ENCODE results near the gene SLC24A5.

The SLC24A5 gene

DNA sequence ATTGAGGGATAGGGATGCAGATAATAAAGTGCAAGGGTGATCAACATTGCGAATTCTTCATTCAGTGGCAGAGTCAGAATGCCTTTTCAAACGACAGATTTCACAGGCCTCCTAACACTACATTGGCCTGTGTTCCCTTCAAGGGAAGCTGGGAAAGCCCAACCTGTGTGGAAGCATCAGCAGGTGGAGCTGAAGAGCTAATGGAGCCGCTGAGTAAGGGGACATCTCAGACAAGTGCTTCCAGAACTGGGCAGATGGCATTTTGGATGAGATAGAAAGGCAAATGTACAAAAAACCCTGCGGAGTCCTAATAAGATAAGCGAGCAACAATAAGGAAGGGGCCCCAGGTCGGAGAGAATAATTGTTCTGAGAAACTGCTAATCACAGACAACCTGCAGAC, 8.5 kb upstream of the SLC24A5 start:
- DNase-seq (ENCODE audit: low read depth) = no peak

DNA sequence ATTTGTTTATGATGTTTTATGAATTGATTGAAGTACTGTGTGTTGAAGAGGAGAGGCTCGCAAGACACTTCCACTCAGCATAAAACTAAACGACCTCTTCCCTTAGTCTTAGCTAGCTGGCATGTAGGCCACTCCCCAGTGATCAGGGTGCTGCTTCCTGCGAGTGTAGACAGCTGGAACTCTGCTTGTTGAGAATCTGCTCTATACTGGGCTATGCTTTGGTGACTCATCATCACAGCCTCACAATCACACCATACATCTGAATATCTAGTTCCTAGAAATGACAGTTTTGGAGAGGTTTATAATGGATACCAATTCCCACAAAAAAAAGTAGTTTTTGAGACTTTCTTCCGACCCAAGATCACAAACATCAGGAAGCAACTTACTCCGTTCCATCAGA, 1.5 kb upstream of the SLC24A5 start:
- DNase-seq (ENCODE audit: low read depth) = no peak

DNA sequence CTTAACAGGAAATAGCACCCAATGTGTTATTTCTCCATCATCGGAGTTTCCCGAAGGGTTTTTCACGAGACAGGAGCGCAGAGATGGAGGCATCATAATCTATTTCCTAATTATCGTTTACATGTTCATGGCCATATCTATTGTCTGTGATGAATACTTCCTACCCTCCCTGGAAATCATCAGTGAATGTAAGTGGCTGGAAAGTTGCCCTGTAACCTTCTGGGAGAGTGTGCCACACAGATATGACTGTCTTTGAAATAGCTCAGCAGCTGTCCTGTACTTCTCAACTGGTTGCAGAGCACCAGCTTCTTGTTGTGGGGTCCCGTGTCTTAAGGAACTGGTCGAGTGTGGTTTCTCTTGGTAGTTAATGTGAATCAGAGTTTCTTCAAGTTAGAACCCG, 1.1 kb downstream of the SLC24A5 start:
- DNase-seq (ENCODE audit: low read depth) = no peak

DNA sequence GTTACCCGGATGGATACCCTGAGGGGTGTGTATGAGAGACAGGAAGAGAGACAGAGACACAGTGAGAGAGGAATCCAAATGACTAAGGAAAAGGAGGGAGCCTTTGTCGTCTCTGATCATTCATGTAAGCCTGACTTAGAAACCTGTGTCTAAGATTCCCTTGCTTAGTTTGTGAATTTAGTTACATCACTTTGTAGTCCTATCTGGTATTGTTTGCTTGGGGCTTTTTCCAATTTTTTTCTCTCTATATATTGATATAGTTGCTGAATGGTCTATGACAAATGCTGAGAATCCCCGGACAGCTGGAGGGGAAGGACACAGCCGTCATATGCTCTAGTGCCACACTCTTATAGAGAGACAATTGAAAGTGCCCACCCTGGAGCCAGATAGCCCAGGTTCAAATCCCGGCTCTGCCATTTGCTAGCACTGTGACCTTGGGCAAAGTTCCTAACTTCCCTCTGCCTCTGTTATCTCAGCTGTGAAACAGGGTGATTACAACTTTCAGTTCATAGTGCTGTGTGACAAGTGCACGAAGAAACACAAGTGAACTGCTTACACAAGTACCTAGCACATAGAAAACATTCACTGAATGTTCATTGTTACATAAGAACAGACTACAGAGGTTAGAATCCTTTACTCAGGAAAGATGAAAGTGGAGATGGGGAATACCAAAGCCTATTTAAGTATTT, 6.0 kb downstream of the SLC24A5 start:
- DNase-seq (ENCODE audit: low read depth) = no peak

DNA sequence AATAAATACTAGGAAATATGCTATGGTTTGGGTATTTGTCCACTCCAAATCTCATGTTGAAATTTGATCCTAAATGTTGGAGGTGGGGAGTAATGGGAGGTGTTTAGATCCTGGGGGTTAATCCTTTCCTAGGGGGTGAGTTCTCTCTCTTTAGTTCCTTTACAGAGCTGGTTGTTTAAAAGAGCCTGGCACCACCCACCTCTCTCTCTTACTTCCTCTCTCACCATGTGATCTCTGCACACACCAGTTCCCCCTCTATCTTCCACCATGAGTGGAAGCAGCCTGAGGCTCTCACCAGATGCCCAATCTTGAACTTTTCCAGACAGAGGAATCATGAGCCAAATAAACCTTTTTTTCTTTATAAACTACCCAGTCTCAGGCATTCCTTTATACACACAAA, 10.5 kb downstream of the SLC24A5 start:
- no peak for DNase-seq (ENCODE audit: low read depth)

DNA sequence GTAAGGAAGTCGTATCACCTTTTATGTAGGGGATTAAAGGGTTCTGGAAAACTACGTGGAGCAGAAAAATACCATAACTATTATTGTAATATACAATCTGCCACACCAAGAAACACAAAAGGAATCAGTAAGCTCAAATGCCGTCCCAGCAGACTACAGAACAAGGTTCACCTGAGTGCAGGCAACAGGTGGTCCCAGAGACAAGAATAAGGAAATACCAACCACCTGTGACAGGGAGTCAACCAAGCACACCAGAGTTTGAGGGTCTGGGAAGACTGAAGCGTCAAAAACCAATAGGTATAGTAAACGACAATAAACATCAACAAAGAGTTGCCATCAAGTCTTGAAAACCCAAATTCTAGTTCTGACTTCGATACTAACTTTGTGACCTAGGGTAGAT, 12.1 kb downstream of the SLC24A5 start:
- DNase-seq (ENCODE audit: low read depth) = no peak

DNA sequence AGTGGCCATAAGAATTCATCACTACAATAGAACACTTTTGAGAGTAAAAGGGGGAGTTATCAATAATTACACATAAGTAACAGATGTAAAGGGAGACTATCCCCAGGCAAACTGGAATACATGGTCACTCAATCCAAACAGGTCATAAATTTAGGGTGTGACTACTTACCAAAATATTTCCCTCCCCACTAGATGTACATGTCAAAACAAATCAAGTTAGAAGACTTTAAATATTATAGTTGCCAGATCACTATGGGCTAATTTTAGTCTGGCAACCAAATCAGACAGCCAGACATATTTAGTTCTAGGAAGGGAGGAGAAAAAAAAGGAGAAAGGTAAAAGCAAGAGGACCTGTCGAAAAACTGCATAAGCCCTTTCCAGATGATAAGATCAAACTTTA, 23.1 kb downstream of the SLC24A5 start:
- DNase-seq (ENCODE audit: low read depth) = no peak

DNA sequence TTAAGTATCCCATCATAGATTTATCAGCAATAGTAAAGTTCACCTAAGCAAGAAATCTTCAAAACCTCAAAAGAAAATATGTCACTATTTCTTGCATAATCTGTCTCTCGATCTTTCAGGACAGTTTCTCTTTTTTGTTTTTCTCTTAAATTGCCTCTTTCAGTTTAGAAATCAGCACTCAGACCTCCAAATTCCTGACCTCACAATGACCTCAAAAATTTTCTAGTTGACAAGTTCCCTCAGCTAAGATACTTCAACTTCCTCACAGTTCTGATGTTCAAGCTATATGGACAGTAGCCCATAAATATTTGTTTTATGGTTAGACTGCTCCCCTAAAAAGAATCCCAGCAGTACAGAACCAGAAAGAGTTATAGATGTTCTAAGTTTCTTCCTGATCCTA, 24.1 kb downstream of the SLC24A5 start:
- no peak for DNase-seq (ENCODE audit: low read depth)

DNA sequence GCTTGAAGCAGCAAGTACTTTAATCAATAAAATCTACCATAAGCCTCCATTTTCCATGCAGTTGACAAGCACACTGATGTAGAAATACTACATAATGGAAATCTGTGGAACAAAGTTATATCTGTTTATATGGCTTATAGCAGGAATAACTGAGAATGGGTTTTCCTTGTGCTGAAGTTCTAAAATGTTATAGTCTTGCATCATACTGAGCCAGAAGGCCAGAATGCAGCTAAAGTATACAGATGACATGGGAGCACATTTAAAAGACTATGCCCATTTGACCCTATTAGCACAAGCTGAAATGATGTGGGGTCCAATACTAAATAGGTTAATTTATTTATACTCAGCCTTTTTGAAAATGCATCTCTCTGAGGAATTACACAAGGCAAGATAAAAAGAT, 25.1 kb downstream of the SLC24A5 start:
- DNase-seq (ENCODE audit: low read depth) = no peak

DNA sequence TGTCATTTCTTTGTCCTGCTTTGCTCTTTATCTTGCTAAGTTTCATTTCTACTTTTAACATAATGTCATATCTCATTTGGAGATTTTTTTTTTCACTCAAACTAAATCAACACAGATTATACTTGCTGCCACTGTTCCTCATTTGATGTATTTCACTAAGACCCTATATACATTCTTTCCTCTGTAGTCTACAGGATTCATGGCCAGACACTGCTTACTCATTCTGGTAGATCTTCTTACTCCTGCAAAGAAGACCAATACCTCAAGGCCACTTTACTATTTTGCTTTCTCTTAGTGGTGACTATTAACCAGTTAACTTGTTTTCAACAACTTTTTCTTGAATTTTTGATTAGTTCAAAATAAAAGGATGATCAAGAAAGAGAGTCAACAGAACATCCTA, 26.6 kb downstream of the SLC24A5 start:
- no peak for DNase-seq (ENCODE audit: low read depth)

DNA sequence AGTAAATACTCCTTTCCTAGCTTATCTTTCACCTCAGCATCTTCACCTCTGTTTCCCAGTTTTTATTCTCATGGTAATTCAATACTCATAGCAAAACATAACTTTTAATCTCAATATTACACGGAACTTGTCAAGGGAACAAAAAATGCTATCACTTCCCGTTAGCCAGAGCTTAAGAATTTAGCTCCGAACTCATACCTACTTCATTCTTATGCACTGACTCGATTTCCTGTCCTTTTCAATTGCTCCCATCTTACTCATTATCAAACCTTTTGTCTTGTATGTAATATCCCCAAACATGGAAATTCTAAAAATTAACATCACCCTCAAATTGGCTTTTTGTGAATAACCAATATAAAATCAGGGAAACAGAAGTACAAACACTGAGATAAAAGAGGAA, 29.1 kb downstream of the SLC24A5 start:
- DNase-seq (ENCODE audit: low read depth) = no peak

DNA sequence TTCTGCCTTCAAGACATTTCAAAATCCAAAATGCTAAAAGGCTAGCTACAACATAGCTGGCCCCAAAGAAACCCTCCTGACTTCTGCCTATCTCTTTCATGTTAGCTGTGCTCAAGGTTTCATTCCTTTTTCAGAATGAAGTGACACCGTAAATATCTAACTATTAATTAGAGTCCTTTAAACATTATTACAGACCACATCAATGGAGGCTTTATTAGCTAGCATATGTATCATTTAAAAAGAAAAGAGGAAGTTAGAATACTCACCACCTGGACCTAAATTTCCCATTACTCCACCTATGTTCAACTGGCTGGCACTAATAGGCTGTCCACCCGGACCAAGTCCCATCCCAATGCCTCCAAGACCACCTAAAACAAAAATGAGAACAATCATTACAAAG, 32.7 kb downstream of the SLC24A5 start:
- no peak for DNase-seq (ENCODE audit: low read depth)

DNA sequence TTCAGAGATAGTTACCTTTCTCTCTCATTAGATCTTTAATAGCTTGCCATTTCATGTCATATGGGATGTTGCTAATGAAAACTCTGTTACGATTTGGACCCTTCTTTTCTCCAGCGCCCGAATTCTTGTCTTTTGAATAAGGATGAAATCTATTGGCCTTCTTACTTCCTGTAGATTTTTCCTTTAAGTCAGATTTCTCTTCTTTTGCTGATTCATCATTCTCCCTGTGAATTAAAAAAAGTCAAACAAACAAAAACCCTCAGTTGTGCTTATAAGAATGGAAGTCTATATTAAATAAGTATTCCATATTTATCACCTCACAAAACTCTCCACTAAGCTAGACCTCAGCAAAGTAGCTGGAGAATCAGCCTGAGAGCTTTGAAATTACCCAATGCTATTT, 47.8 kb downstream of the SLC24A5 start:
- no peak for DNase-seq (ENCODE audit: low read depth)

DNA sequence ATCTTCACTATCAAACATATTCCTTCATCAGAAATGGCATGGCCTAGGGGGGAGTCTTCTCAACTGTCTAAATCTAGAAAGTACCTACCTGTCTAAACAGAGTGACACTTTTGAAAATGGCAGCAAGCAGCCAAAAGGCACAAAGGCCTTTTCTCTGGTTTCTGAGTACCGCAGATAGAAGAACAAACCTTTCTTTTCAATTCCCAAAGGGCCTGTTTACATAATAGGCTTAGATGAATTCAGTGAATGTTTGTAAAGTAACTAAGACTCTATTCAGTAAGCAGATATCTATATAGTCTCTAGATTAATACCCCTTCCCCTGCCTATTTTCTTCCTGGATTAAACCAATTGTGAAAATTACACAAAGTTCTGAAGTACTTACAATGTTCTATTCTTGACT, 50.2 kb downstream of the SLC24A5 start:
- no peak for DNase-seq (ENCODE audit: low read depth)

DNA sequence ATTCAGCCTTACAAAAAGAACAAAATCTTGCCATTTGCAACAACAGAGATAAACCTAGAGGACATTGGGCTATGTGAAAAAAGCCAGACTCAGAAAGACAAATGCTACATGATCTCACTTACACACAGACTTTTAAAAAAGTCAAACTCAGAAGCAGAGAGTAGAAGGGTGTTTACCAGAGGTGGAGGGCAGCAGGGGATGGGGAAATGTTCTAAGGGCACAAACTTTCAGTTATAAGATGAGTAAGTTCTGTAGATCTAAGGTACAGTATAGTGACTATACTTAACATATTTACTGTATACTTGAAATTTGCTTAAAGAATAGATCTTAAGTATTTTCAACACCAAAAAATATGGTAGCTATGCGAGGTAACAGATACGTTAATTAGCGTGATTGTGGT, 54.3 kb downstream of the SLC24A5 start:
- no peak for DNase-seq (ENCODE audit: low read depth)

DNA sequence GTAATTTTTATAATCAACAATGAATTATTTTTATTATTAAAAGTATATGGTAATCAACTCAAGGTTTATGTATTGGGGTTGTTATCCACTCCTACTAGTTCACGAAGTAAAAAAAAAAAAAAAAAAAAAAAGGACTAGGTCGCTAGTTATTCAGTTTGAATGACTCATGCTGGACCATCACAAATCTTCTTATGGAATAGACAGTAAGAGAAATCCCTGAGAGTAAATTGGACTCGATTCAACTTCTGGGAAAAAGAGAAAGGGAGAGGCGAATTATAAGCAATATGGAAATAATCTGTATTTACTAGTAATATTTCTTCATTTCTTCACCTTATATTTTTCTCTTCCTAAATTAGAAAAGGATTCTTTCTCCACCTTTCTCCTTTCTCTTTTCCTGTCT, 55.3 kb downstream of the SLC24A5 start:
- DNase-seq (ENCODE audit: low read depth) = no peak

DNA sequence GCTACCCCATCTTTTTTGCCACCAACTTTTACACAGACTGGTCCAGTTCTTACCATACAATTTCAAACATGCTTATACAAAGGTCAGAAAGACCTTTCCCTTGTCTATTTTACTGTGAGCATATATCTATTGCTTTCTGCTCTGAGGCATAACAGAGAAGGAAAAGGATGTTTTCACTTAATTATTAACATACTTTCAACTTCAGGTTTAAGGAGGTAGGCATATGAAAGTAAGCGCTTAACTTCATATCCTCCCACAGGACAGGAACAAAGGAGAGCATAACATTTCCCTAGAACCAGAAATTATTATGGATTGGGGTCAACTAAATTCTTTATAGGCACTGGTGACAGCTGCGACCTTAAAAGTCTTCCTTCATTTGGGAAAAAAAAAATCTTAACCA, 56.2 kb downstream of the SLC24A5 start:
- no peak for DNase-seq (ENCODE audit: low read depth)

DNA sequence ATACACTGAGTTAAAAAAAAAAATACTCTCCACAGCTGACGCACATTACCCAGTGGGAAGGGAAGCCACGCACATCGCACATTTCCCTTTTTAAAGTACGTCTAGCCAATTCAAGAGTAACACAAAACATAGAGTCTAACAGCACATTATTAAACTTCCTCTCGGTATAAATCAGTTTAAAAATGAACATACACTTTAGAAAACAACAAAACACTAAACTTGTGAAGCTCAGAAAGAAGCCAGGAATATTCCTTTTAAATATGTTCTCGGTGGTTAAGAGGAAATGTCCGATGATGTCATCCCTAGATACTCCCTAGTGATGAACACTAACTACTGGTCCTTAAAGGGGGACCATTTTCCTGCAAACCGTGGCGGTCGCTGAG, 56.6 kb downstream of the SLC24A5 start:
- DNase-seq (ENCODE audit: low read depth) = no peak

DNA sequence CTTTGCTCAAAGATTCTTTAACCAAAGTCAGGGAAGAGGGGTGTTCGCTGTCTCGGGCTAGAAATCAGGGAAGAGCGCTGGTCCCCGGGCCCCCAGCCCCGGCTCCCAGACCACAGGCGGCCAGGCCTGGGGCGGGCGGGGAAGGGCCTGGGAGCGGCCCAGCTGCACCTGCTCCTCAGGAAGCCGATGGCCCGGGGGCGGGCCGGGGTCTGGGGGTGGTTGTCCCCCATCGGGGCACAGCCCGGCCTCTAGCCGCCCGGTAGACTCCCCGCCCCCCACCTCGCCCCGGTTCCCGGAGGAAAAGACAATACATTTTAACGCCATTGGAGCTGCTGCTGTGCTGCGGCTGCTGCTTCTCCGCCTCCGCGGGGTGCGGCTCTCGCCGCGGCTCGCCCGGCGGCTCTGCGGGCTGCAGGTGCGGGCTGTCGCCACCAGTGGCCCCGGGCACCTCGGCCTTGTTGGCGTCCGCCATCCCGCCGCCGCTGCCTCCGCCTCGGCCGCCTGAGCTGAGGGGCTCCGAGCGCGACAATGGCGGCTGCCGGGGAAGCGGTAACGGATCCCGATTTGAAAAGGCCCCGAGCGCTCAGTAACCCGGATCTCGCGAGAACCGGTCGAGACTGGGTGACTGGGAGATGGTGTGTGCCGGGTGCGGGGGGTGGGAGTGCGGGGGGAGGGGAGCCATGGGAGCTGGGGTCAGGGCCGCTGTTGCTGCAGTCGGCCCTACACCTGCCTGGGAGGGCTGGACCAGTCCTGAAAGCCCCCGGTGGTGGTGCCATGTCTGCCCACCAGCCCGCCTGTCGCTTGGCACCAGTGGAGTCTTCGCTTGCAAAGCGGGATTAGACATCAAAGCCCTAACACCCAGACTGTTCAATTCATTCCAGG, 57.2 kb downstream of the SLC24A5 start, which contains the start of gene MYEF2:
Gene MYEF2 (minus strand): TSS at position 530 of the 882 bp plus-strand sequence. CDS start 58 bp downstream, at position 472.
- DNase-seq (ENCODE audit: low read depth) = peak; percentile 54

DNA sequence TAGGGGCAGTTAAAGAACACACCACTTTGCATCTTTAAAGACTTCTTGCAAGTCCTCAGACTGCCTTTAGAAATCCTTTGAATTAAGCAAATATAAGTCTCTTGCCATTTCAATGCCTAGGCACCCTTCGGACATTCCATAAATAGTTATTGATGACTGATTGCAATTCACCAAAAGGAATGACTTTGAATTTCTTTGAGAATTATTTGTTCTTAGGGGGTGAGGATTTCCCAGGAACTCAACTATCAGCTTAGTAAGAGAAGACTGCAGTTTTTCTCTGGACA, 57.8 kb downstream of the SLC24A5 start:
- no peak for DNase-seq (ENCODE audit: low read depth)

DNA sequence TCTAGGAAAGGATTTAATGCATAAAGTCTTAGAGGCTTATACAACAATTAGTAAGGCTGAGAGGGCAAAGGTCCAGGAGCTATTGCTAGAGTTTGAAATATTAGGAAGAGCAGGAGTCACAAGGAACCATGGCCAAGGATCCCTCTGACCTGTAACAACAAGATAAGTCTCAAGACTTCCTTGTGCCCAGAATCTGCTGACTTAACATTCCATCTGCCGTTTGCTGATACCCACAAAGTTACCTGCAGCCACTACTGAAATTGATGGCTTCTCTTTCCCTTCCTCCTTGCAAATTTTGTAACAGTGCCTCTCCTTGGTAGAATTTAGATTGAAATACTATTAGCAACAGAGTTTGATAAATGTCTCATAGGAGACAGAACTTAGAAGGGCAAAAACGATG, 62.0 kb downstream of the SLC24A5 start:
- no peak for DNase-seq (ENCODE audit: low read depth)

DNA sequence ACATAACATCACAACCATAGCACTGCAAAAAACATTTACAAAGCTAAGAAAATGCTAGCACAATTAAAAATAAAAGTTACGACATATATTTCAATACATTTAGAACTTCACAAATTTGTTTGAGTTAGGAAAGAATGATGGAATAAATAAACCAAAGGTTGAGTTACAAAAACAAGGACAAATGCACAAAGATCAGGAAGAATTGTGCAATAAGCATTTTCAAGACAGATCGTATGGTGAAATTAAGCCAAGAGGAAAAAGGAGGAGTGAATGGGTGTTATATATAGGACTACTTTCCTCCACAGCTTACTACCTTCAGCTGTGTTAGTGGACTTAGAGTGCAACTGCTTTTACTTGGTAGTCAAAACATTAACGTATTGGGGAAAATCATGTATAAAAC, 64.7 kb downstream of the SLC24A5 start:
- DNase-seq (ENCODE audit: low read depth) = no peak

DNA sequence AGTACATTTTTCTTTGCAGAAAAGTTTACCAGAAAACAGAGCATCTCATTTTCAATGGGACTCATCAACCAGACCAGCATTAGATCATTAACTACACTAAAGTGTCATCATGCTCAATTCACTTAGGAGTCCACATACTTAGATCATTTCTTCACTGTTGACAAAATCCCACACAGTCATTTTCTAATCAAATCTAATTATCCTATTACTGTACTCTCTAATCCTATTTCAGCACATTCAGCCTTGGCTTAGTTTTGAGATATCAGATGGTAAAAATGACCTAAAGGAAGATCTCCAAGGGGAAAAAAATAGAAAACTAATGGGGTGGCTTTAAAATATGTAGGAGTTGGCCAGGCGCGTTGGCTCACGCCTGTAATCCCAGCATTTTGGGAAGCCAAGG, 65.5 kb downstream of the SLC24A5 start:
- no peak for DNase-seq (ENCODE audit: low read depth)
